ENCODE results near the gene RIPPLY2.
A peak's percentile ranks its signal among the peaks of the same experiment; 100 is the strongest.
"Not testable (repeated sequence)": the region's sequence is repeated elsewhere in the genome, so short reads cannot be mapped to it uniquely, and the experiment has no call there.

The RIPPLY2 gene

GRCh38 chr6:83860782-83861495, 7.8 kb downstream of the RIPPLY2 start:
- no peak for DNase-seq

GRCh38 chr6:83862776-83863471, 9.8 kb downstream of the RIPPLY2 start:
- DNase-seq: peak; percentile 78

GRCh38 chr6:83867043-83867442, 13.9 kb downstream of the RIPPLY2 start:
- DNase-seq: no peak

GRCh38 chr6:83867527-83868161, 14.5 kb downstream of the RIPPLY2 start:
- peak; percentile 98 for DNase-seq

GRCh38 chr6:83868639-83869038, 15.5 kb downstream of the RIPPLY2 start:
- peak; percentile 92 for DNase-seq

- no peak for DNase-seq
Measured at GRCh38 chr6:83870649-83871048, 17.5 kb downstream of the RIPPLY2 start.

- no peak for DNase-seq
Measured at GRCh38 chr6:83872386-83873118, 19.4 kb downstream of the RIPPLY2 start.

GRCh38 chr6:83873869-83874268, 20.7 kb downstream of the RIPPLY2 start:
- DNase-seq: no peak

- no peak for DNase-seq
Measured at GRCh38 chr6:83875843-83876242, 22.7 kb downstream of the RIPPLY2 start.

GRCh38 chr6:83878902-83879644, 25.9 kb downstream of the RIPPLY2 start:
- no peak for DNase-seq

- no peak for DNase-seq
Measured at GRCh38 chr6:83879746-83880145, 26.6 kb downstream of the RIPPLY2 start.

- DNase-seq: no peak
Measured at GRCh38 chr6:83883240-83883639, 30.1 kb downstream of the RIPPLY2 start.

GRCh38 chr6:83884523-83884922, 31.4 kb downstream of the RIPPLY2 start:
- peak; percentile 64 for DNase-seq

- no peak for DNase-seq
Measured at GRCh38 chr6:83885984-83886383, 32.8 kb downstream of the RIPPLY2 start.

GRCh38 chr6:83889621-83890020, 36.5 kb downstream of the RIPPLY2 start:
- no peak for DNase-seq

- no peak for DNase-seq
Measured at GRCh38 chr6:83890520-83890919, 37.4 kb downstream of the RIPPLY2 start.

GRCh38 chr6:83891586-83891985, 38.4 kb downstream of the RIPPLY2 start:
- no peak for DNase-seq

- DNase-seq: no peak
Measured at GRCh38 chr6:83893024-83893423, 39.9 kb downstream of the RIPPLY2 start.

- DNase-seq: not testable (repeated sequence)
Measured at GRCh38 chr6:83897094-83897493, 43.9 kb downstream of the RIPPLY2 start.

- DNase-seq: no peak
Measured at GRCh38 chr6:83901624-83902023, 48.5 kb downstream of the RIPPLY2 start.

- no peak for DNase-seq
Measured at GRCh38 chr6:83904395-83904794, 51.2 kb downstream of the RIPPLY2 start.

- no peak for DNase-seq
Measured at GRCh38 chr6:83905648-83906047, 52.5 kb downstream of the RIPPLY2 start.

All from HCEC 1CT (cell line).